ENCODE data around the gene CPPED1.

Gene CPPED1

GRCh38 chr16:12675046-12675445, 128.6 kb downstream of the CPPED1 start:
- H3K4me3 ChIP-seq = no peak overlapping the region
- no peak for DNase-seq (ENCODE audit: low spot score)
- TF ChIP-seq CTCF (IDR thresholded peaks at IDR 0.05) = no peak
- H3K27ac ChIP-seq = no peak overlapping the region

- TF ChIP-seq CTCF (IDR thresholded peaks at IDR 0.05) = no peak
- DNase-seq (ENCODE audit: low spot score) = no peak
- Histone ChIP-seq H3K27ac (no peak overlapping the region), H3K4me3 (no peak overlapping the region)
Observed at GRCh38 chr16:12674524-12674923, 129.2 kb downstream of the CPPED1 start.

GRCh38 chr16:12674071-12674470, 129.6 kb downstream of the CPPED1 start:
- DNase-seq (ENCODE audit: low spot score) = no peak
- Histone ChIP-seq H3K27ac (no peak overlapping the region), H3K4me3 (no peak overlapping the region)
- no peak for TF ChIP-seq CTCF (IDR thresholded peaks at IDR 0.05)

GRCh38 chr16:12673466-12673865, 130.2 kb downstream of the CPPED1 start:
- no peak for TF ChIP-seq CTCF (IDR thresholded peaks at IDR 0.05)
- peak; percentile 22 for DNase-seq (ENCODE audit: low spot score)
- Histone ChIP-seq H3K27ac (no peak overlapping the region), H3K4me3 (no peak overlapping the region)

GRCh38 chr16:12672986-12673385, 130.7 kb downstream of the CPPED1 start:
- DNase-seq (ENCODE audit: low spot score) = peak; percentile 40
- TF ChIP-seq CTCF (IDR thresholded peaks at IDR 0.05) = no peak
- no peak overlapping the region for H3K4me3 ChIP-seq
- no peak overlapping the region for H3K27ac ChIP-seq

GRCh38 chr16:12669908-12670307, 133.8 kb downstream of the CPPED1 start:
- no peak for DNase-seq (ENCODE audit: low spot score)
- no peak for TF ChIP-seq CTCF (IDR thresholded peaks at IDR 0.05)
- no peak overlapping the region for H3K27ac ChIP-seq
- no peak overlapping the region for H3K4me3 ChIP-seq

- no peak overlapping the region for H3K4me3 ChIP-seq
- DNase-seq (ENCODE audit: low spot score) = no peak
- no peak for TF ChIP-seq CTCF (IDR thresholded peaks at IDR 0.05)
- H3K27ac ChIP-seq = no peak overlapping the region
Observed at GRCh38 chr16:12667909-12668308, 135.8 kb downstream of the CPPED1 start.
